ENCODE results near the gene PLXNA1. TPM values are rescaled to one million over a fixed set of nuclear protein-coding genes. Genes with fewer than 3 reads are reported as not detected.

Gene PLXNA1
- total and polyA plus RNA-seq, 9 of the 15 experiments (the other 6 are each of a cell fraction or from before 2014, with no cell fraction given) = 0.23 to 59.9 (median 16.8) TPM

DNA sequence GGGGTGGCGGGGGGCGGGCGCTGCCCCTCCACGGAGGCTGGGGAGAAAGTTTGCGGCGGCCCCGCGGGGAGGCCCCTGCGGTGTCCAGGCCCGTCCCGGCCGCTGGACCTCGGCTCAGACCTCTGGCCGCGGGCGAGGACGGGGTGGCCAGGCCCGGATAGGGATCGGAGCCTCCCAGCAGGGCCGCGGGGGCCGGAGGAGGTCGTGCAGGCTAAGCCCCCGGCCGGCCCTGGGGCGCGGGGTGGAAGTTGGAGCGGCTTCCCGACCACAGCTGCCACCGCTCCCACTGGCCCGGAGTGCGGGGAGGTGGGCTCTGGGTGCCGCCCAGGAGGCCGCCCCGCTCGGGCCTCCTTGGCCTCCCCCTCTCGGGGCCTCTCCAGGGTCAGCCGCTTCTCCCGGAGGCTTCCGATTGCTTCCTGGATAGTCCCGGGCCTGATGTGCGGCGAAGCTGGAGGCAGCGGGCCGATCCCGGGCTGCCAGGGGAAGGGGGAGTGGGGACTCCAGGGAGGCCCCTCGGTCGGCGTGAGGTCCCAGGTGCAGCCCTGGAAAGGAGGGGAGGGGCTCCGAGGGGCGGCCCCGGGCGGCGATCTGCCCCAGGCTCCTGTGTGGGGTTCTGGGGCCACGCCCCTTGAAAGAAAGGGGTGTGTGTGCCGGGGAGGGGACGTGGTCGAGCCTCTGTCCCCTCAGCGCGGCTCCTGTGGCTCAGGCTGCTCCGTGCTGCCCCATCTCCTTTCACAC, 907 bp downstream of the PLXNA1 start (continued):
- no peak for TF ChIP-seq RCOR1 (IDR thresholded peaks at IDR 0.05; ENCODE audit: borderline replicate concordance in 1 of 2, low read depth in 2 of 2, low read length in 2 of 2)
- TF ChIP-seq KLF1 (tag; IDR thresholded peaks at IDR 0.05) = no peak
- TF ChIP-seq, protein P1, sequence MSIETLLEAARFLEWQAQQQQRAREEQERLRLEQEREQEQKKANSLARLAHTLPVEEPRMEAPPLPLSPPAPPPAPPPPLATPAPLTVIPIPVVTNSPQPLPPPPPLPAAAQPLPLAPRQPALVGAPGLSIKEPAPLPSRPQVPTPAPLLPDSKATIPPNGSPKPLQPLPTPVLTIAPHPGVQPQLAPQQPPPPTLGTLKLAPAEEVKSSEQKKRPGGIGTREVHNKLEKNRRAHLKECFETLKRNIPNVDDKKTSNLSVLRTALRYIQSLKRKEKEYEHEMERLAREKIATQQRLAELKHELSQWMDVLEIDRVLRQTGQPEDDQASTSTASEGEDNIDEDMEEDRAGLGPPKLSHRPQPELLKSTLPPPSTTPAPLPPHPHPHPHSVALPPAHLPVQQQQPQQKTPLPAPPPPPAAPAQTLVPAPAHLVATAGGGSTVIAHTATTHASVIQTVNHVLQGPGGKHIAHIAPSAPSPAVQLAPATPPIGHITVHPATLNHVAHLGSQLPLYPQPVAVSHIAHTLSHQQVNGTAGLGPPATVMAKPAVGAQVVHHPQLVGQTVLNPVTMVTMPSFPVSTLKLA (conservative IDR thresholded peaks at IDR 0.05) = peak in 1 of 2 experiments; percentile 55; a peak in 2 of 4 replicates
- peak; percentile 69 for TF ChIP-seq ZFX (CRISPR knock-in tag; IDR thresholded peaks at IDR 0.05)
- peak; percentile 34; the same call in 1 of the 2 replicates for TF ChIP-seq ZBTB7A (IDR thresholded peaks at IDR 0.05; ENCODE audit: borderline replicate concordance, control insufficient read depth, low read depth, low read length)
- TF ChIP-seq ZNF561 (CRISPR knock-in tag; conservative IDR thresholded peaks at IDR 0.05) = no peak
- TF ChIP-seq, protein P2, sequence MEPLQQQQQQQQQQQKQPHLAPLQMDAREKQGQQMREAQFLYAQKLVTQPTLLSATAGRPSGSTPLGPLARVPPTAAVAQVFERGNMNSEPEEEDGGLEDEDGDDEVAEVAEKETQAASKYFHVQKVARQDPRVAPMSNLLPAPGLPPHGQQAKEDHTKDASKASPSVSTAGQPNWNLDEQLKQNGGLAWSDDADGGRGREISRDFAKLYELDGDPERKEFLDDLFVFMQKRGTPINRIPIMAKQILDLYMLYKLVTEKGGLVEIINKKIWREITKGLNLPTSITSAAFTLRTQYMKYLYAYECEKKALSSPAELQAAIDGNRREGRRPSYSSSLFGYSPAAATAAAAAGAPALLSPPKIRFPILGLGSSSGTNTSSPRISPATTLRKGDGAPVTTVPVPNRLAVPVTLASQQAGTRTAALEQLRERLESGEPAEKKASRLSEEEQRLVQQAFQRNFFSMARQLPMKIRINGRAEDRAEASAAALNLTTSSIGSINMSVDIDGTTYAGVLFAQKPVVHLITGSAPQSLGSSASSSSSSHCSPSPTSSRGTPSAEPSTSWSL (CRISPR knock-in tag; IDR thresholded peaks at IDR 0.05; ENCODE audit: borderline replicate concordance) = no peak
- TF ChIP-seq SIN3A (IDR thresholded peaks at IDR 0.05; ENCODE audit: borderline replicate concordance in 2 of 2, control insufficient read depth in 1 of 2, low read depth in 2 of 2, low read length in 2 of 2) = peak in 1 of 2 experiments; percentile 10; a peak in 1 of 4 replicates
- TF ChIP-seq, protein P3, sequence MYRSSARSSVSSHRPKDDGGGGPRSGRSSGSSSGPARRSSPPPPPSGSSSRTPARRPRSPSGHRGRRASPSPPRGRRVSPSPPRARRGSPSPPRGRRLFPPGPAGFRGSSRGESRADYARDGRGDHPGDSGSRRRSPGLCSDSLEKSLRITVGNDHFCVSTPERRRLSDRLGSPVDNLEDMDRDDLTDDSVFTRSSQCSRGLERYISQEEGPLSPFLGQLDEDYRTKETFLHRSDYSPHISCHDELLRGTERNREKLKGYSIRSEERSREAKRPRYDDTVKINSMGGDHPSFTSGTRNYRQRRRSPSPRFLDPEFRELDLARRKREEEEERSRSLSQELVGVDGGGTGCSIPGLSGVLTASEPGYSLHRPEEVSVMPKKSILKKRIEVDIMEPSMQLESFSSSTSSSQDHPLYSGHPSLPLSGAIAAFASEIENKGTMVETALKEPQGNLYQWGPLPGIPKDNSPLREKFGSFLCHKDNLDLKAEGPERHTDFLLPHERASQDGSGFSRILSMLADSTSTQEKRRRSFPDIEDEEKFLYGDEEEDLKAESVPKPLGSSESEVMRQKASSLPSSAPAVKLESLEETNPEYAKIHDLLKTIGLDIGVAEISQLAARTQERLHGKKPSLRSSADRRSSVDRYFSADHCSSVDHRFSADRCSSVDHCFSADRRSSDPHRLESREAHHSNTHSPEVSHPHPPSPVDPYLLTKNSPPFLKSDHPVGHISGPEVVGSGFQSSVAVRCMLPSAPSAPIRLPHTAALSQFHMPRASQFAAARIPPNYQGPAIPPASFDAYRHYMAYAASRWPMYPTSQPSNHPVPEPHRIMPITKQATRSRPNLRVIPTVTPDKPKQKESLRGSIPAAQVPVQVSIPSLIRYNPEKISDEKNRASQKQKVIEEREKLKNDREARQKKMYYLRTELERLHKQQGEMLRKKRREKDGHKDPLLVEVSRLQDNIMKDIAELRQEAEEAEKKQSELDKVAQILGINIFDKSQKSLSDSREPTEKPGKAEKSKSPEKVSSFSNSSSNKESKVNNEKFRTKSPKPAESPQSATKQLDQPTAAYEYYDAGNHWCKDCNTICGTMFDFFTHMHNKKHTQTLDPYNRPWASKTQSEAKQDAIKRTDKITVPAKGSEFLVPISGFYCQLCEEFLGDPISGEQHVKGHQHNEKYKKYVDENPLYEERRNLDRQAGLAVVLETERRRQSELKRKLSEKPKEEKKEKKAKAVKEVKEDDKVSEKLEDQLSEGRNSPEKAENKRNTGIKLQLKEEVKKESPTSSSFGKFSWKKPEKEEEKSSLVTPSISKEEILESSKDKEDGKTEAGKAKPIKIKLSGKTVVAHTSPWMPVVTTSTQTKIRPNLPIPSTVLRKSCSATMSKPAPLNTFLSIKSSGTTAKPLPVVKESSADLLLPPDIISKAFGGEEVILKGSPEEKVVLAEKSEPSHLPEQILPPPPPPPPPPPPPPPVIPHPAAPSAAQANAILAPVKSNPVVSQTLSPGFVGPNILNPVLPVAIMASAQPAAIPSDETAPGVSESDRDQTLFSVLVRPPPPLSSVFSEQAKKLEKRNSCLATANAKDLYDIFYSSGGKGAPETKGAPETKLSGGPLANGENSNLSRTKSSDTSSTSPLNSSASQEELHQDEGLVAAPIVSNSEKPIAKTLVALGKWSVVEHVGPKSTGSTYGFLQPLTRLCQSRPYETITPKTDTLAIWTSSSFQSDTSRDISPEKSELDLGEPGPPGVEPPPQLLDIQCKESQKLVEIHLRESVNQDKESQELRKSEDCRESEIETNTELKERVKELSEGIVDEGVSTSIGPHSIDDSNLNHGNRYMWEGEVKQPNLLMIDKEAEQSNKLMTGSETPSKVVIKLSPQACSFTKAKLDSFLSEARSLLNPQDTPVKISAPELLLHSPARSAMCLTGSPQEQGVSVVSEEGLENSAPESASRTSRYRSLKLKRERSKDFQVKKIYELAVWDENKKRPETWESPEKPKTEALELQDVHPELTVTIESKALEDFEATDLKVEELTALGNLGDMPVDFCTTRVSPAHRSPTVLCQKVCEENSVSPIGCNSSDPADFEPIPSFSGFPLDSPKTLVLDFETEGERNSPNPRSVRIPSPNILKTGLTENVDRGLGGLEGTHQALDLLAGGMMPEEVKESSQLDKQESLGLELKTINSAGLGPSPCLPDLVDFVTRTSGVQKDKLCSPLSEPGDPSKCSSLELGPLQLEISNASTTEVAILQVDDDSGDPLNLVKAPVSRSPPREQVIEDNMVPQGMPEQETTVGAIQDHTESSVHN (IDR thresholded peaks at IDR 0.05; ENCODE audit: borderline replicate concordance in 1 of 2, low read depth in 1 of 2) = no peak
- peak; percentile 27 for TF ChIP-seq RBM25 (IDR thresholded peaks at IDR 0.05; ENCODE audit: low read depth, low read length, severe bottlenecking)
- TF ChIP-seq, protein P4, sequence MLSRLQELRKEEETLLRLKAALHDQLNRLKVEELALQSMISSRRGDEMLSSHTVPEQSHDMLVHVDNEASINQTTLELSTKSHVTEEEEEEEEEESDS (CRISPR knock-in tag; IDR thresholded peaks at IDR 0.05) = no peak
- no peak for TF ChIP-seq ZNF444 (CRISPR knock-in tag; IDR thresholded peaks at IDR 0.05)
- no peak for TF ChIP-seq JUNB (CRISPR knock-in tag; conservative IDR thresholded peaks at IDR 0.05)
- no peak for TF ChIP-seq WHSC1 (IDR thresholded peaks at IDR 0.05; ENCODE audit: low read length)

Measured in K562 (cell line).